GM12892 (cell line): ENCODE results near the gene CACFD1.

Source experiments
- POLR2A ChIP-seq: IDR thresholded peaks from 2 replicates; pipeline ENCODE4 v1.6.1; 2011; ENCODE audit warnings: low read depth, low read length, control low read depth
- POLR2AphosphoS5 ChIP-seq: IDR thresholded peaks from 2 replicates; pipeline ENCODE4 v1.6.1; 2011; ENCODE audit warnings: low read depth, low read length, control low read depth

DNA sequence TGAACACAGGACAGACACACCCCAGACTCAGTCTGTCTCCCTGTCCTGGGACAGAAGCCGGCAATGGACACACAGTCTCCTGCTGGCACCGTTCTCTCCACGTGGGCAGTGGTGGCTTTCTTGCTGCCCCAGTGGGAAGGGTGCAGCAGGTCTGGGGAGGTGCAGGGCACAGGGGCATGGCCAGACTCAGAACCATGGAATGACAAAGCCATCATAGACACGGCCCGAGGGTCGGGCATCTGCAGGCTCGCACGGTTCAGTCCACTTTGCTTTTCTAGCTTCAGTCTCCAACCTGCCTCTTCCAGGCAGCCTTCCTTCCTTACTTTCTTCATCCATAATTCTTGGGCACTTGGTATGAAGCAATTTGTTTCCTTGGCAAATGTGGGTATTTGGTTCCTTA, 48.3 kb downstream of the CACFD1 start:
- TF ChIP-seq POLR2AphosphoS5 (no peak), POLR2A (no peak)
